ENCODE data around the gene XPR1. TPM values are rescaled to one million over a fixed set of nuclear protein-coding genes. Genes with fewer than 3 reads are reported as not detected.
A peak's percentile ranks its signal among the peaks of the same experiment; 100 is the strongest.

The XPR1 gene
- total and polyA plus RNA-seq, 2 donors (not counting 1 experiment from before 2014, with no cell fraction given) = 2.8 to 22.3 TPM

- CTCF ChIA-PET = no interaction called here
- Mint-ChIP-seq H3K9me3 (ENCODE audit: insufficient read depth) (no peaks in the 10 kb centered on the region), H3K27ac (no peak overlapping the region), H3K27me3 (peaks cover 24% of the 10 kb centered on the region), H3K4me1 (no peaks in the 10 kb centered on the region), H3K4me3 (no peak overlapping the region)
- POLR2A ChIA-PET = no interaction called here
- Histone ChIP-seq H3K4me3 (ENCODE audit: control extremely low read depth in 1 of 5, extremely low read depth in 1 of 5, insufficient read depth in 1 of 5, low read depth in 2 of 5, low read length in 4 of 5) (no peak overlapping the region), H3K36me3 (replicated peaks in 1 of 2; ENCODE audit: control extremely low read depth in 1 of 2, control insufficient read depth in 1 of 2, extremely low read depth in 1 of 2, insufficient read depth in 2 of 2, low read length in 1 of 2) (no peaks in the 10 kb centered on the region), H3K27ac (ENCODE audit: low read length in 2 of 2) (no peak overlapping the region), H3K9me3 (ENCODE audit: control extremely low read depth in 1 of 3, control insufficient read depth in 2 of 3, insufficient read depth in 1 of 3, low read length in 2 of 3) (peaks cover 0 to 4% (median 0%) of the 10 kb centered on the region in 3 donors), H2AFZ (ENCODE audit: insufficient read depth, low read depth, low read length, poor library complexity, severe bottlenecking) (no peak overlapping the region), H3K9ac (ENCODE audit: low read length) (no peak overlapping the region), H3K27me3 (replicated peaks in 1 of 4; ENCODE audit: control extremely low read depth in 1 of 4, control insufficient read depth in 3 of 4, insufficient read depth in 4 of 4, low read length in 3 of 4) (peaks cover 0 to 7% (median under 1%) of the 10 kb centered on the region in 4 experiments), H3K79me2 (ENCODE audit: control insufficient read depth, insufficient read depth, low read length) (no peaks in the 10 kb centered on the region), H3K4me2 (replicated peaks; ENCODE audit: low read depth, low read length, poor library complexity, severe bottlenecking) (no peak overlapping the region), H4K20me1 (ENCODE audit: control insufficient read depth, insufficient read depth, low read length, poor library complexity, severe bottlenecking) (no peaks in the 10 kb centered on the region), H3K4me1 (ENCODE audit: control insufficient read depth in 2 of 2, insufficient read depth in 2 of 2, low read length in 2 of 2) (no peaks in the 10 kb centered on the region)
- TF ChIP-seq CTCF (IDR thresholded peaks at IDR 0.05) = no peak
- no peak for TF ChIP-seq EZH2 (IDR thresholded peaks at IDR 0.05; ENCODE audit: borderline replicate concordance, insufficient read depth, low read depth, low read length, poor library complexity, severe bottlenecking)
- no peak for DNase-seq
- intact Hi-C loops (cut with micrococcal nuclease) = no loop called here
- 92% methylated on average over 9 of the region's 9 CpGs for WGBS (ENCODE audit: insufficient coverage)
- ATAC-seq (ENCODE audit: low read depth) = no peak
Observed at GRCh38 chr1:180906511-180906910, 274.7 kb downstream of the XPR1 start.

GRCh38 chr1:180907313-180908055 is 275.7 kb downstream of the XPR1 start:
- no peak for TF ChIP-seq CTCF (IDR thresholded peaks at IDR 0.05)
- TF ChIP-seq EZH2 (IDR thresholded peaks at IDR 0.05; ENCODE audit: borderline replicate concordance, insufficient read depth, low read depth, low read length, poor library complexity, severe bottlenecking) = no peak
- Histone ChIP-seq H3K36me3 (replicated peaks in 1 of 2; ENCODE audit: control extremely low read depth in 1 of 2, control insufficient read depth in 1 of 2, extremely low read depth in 1 of 2, insufficient read depth in 2 of 2, low read length in 1 of 2) (no peaks in the 10 kb centered on the region), H3K9ac (ENCODE audit: low read length) (no peak overlapping the region), H3K4me3 (ENCODE audit: control extremely low read depth in 1 of 5, extremely low read depth in 1 of 5, insufficient read depth in 1 of 5, low read depth in 2 of 5, low read length in 4 of 5) (no peak overlapping the region), H3K27ac (ENCODE audit: low read length in 2 of 2) (no peak overlapping the region), H3K4me1 (ENCODE audit: control insufficient read depth in 2 of 2, insufficient read depth in 2 of 2, low read length in 2 of 2) (peaks cover 7 to 8% of the 10 kb centered on the region in 2 donors), H3K4me2 (replicated peaks; ENCODE audit: low read depth, low read length, poor library complexity, severe bottlenecking) (no peak overlapping the region), H4K20me1 (ENCODE audit: control insufficient read depth, insufficient read depth, low read length, poor library complexity, severe bottlenecking) (no peaks in the 10 kb centered on the region), H3K9me3 (ENCODE audit: control extremely low read depth in 1 of 3, control insufficient read depth in 2 of 3, insufficient read depth in 1 of 3, low read length in 2 of 3) (peaks cover 0 to 4% (median 0%) of the 10 kb centered on the region in 3 donors), H3K79me2 (ENCODE audit: control insufficient read depth, insufficient read depth, low read length) (no peaks in the 10 kb centered on the region), H3K27me3 (replicated peaks in 1 of 4; ENCODE audit: control extremely low read depth in 1 of 4, control insufficient read depth in 3 of 4, insufficient read depth in 4 of 4, low read length in 3 of 4) (peaks cover 0 to 16% (median 4%) of the 10 kb centered on the region in 4 experiments), H2AFZ (ENCODE audit: insufficient read depth, low read depth, low read length, poor library complexity, severe bottlenecking) (no peak overlapping the region)
- ChIA-PET POLR2A (no interaction called here), CTCF (interaction anchor here (0.6 kb wide), 1 partner anchor 377 kb away, joined by 3 read pairs; no protein-coding TSS in a partner anchor)
- 93% methylated on average over 7 of the region's 10 CpGs for WGBS (ENCODE audit: insufficient coverage)
- H3K27me3 Mint-ChIP-seq = peaks cover 28% of the 10 kb centered on the region
- peaks cover 7% of the 10 kb centered on the region for H3K4me1 Mint-ChIP-seq
- H3K27ac Mint-ChIP-seq = peak overlapping the region; percentile 7
- H3K9me3 Mint-ChIP-seq (ENCODE audit: insufficient read depth) = no peaks in the 10 kb centered on the region
- ATAC-seq (ENCODE audit: low read depth) = no peak
- intact Hi-C loops (cut with micrococcal nuclease) = no loop called here
- no peak for DNase-seq
- no peak overlapping the region for H3K4me3 Mint-ChIP-seq

Measured in B cell (primary cell).